ENCODE data around the gene ECE1.
A peak's percentile ranks its signal among the peaks of the same experiment; 100 is the strongest.

The ECE1 gene

GRCh38 chr1:21255284-21255942 is 34.9 kb downstream of the ECE1 start:
- peak; percentile 96 for TF ChIP-seq CTCF (conservative IDR thresholded peaks at IDR 0.05; ENCODE audit: low read length)
- peak; percentile 80 for DNase-seq (ENCODE audit: low read depth)
- no peak overlapping the region for H3K4me3 ChIP-seq (ENCODE audit: low read length)

- no peak overlapping the region for H3K4me3 ChIP-seq (ENCODE audit: low read length)
- DNase-seq (ENCODE audit: low read depth): peak; percentile 42
- no peak for TF ChIP-seq CTCF (conservative IDR thresholded peaks at IDR 0.05; ENCODE audit: low read length)
Measured at GRCh38 chr1:21254335-21254951, 35.8 kb downstream of the ECE1 start.

GRCh38 chr1:21251773-21252471 is 38.3 kb downstream of the ECE1 start:
- no peak for TF ChIP-seq CTCF (conservative IDR thresholded peaks at IDR 0.05; ENCODE audit: low read length)
- peak; percentile 88 for DNase-seq (ENCODE audit: low read depth)
- no peak overlapping the region for H3K4me3 ChIP-seq (ENCODE audit: low read length)

GRCh38 chr1:21249940-21250493 is 40.2 kb downstream of the ECE1 start:
- TF ChIP-seq CTCF (conservative IDR thresholded peaks at IDR 0.05; ENCODE audit: low read length): no peak
- H3K4me3 ChIP-seq (ENCODE audit: low read length): no peak overlapping the region
- DNase-seq (ENCODE audit: low read depth): no peak

- DNase-seq (ENCODE audit: low read depth): no peak
- H3K4me3 ChIP-seq (ENCODE audit: low read length): no peak overlapping the region
- no peak for TF ChIP-seq CTCF (conservative IDR thresholded peaks at IDR 0.05; ENCODE audit: low read length)
Measured at GRCh38 chr1:21247892-21248715, 42.2 kb downstream of the ECE1 start.

- no peak for TF ChIP-seq CTCF (conservative IDR thresholded peaks at IDR 0.05; ENCODE audit: low read length)
- H3K4me3 ChIP-seq (ENCODE audit: low read length): no peak overlapping the region
- DNase-seq (ENCODE audit: low read depth): no peak
Measured at GRCh38 chr1:21246905-21247642, 43.2 kb downstream of the ECE1 start.
